HG03469 (cell line): Measurements from ENCODE around the gene MAP3K2.
A peak's percentile ranks its signal among the peaks of the same experiment; 100 is the strongest.
"Not testable (repeated sequence)": the region's sequence is repeated elsewhere in the genome, so short reads cannot be mapped to it uniquely, and the experiment has no call there.

Experiments used
- ATAC-seq: cut with Tn5 transposase; IDR thresholded peaks from one replicate; pipeline ENCODE4 v1.9.1; 2021; ENCODE audit warnings: mild to moderate bottlenecking, moderate library complexity, moderate number of reproducible peaks; ENCODE audit not compliant: unreplicated experiment

MAP3K2 gene

DNA sequence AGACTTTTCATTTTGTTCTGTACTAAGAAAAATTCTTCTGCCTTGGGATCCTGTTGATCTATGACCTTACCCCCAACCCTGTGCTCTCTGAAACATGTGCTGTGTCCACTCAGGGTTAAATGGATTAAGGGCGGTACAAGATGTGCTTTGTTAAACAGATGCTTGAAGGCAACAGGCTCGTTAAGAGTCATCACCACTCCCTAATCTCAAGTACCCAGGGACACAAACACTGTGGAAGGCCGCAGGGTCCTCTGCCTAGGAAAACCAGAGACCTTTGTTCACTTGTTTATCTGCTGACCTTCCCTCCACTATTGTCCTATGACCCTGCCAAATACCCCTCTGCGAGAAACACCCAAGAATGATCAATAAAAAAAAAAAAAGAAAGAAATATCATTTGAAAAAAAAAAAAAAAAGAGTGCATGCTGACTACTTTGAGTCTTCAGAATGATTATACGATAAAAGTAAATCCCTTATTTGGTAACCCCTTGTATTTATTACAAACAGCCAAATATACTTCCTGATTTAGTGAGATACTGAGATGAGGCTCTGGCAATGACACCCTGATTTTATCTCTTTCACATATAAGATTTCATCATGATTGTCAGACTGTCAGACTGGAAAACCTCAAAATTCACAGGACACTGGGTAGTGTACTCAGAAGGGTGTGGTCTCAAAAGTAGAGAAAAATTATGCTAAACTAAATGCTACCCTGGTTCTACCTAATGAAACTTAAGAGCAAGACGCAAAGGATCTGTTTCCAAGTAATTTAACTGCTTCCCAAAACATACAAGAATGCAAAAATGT, 33.7 kb downstream of the MAP3K2 start:
- ATAC-seq, result not testable (repeated sequence)

GRCh38 chr2:127353223-127353622, 34.6 kb downstream of the MAP3K2 start:
- ATAC-seq, result not testable (repeated sequence)

GRCh38 chr2:127351603-127352002, 36.2 kb downstream of the MAP3K2 start:
- no peak for ATAC-seq

GRCh38 chr2:127348426-127349000, 39.3 kb downstream of the MAP3K2 start:
- ATAC-seq, result no peak

DNA sequence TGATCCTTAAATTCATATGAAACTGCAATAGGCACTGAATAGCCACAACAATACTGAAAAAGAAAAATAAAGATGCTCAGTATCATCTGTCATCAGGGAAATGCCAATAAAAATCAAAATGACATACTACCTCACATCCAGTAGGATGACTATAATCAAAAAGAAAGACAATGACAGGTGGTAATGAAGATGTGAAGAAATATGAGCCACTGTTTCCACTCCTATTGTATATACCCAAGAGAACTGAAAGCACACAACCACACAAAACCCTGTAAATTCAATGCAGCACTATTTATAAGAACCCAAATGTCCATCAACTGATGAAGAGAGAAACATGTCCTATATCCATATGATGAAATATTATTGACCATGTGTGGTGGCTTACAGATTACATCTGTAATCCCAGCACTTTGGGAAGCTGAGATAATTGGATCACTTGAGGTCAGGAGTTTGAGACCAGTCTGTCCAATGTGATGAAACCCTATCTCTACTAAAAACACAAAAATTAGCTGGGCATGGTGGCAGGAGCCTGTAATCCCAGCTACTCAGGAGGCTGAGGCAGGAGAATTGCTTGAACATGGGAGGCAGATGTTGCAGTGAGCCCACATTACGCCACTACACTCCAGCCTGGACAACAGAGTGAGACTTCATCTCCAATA, 39.9 kb downstream of the MAP3K2 start:
- ATAC-seq, result no peak

- no peak for ATAC-seq
These were observed 40.8 kb downstream of the MAP3K2 start for GRCh38 chr2:127347015-127347414.

GRCh38 chr2:127343277-127343676, 44.5 kb downstream of the MAP3K2 start:
- ATAC-seq, result no peak

- peak; percentile 90 for ATAC-seq
These were observed 45.7 kb downstream of the MAP3K2 start for GRCh38 chr2:127342101-127342500.

GRCh38 chr2:127332335-127332734, 55.4 kb downstream of the MAP3K2 start:
- ATAC-seq, result no peak

GRCh38 chr2:127330753-127331152, 57.0 kb downstream of the MAP3K2 start:
- ATAC-seq, result no peak

DNA sequence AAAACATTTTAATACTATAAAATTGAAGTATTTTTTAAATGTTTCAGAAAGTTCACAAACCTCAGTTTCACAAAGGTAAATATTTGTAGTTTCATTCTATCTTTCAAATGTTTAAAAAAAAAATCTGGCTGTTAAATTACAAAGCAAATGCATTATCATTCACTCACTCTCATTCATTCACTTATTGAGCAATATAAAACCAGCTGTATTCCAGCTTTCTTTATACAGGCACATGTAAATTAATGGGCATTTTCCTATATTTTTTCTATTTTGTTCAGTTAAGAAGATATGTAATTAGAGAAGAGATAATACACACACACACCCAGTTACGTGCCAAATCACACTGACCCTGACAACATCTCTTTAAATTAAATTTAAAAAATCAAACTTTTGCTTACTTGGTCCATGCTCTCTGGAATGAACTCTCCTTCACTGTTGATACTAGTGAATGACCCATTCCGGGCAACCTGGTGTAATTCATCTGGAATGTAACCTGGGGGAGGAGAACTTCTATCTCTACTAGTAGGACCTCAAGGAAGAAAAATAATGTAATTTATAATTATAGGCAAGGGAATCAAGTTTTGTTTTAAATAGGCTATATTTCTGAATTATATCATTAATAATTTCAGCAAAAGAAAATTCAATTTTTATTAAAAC, 61.4 kb downstream of the MAP3K2 start:
- no peak for ATAC-seq

DNA sequence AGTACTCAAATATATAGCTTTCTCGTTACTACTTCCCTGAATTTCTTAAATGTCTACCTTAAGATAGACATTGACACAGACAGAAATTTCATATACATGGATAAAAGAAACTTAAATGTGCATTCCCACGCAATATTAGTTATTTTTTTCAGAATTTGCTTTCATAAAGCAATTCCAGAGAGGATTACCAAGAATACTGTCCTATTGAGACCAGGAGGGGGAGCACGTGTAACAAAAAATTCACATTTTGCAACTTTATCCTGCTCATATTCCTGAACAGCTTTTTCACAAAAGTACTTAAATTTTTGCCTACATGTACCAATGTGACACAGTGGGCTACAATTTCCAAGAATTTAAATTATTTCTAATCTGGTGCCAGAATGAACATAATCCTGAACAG, 63.1 kb downstream of the MAP3K2 start:
- no peak for ATAC-seq

DNA sequence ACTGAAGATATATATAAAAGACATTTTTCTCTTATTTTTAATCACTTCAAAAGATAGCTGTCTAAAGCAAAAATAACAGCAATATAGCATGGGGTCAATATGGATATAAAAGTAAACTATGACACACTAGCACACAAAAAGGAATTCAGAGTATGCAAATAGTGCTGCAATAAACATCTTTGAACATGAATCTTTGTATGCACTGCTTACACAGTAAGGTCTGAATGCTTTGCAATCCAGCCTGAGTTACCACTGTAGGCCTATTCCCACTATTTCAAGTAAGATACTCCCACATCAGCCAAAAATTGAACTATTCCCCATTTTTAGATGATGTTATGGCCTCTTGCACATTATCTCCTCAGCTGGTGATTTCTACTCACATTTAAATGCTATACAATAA, 66.5 kb downstream of the MAP3K2 start:
- ATAC-seq, result no peak

GRCh38 chr2:127320586-127321275, 67.0 kb downstream of the MAP3K2 start:
- ATAC-seq, result no peak

DNA sequence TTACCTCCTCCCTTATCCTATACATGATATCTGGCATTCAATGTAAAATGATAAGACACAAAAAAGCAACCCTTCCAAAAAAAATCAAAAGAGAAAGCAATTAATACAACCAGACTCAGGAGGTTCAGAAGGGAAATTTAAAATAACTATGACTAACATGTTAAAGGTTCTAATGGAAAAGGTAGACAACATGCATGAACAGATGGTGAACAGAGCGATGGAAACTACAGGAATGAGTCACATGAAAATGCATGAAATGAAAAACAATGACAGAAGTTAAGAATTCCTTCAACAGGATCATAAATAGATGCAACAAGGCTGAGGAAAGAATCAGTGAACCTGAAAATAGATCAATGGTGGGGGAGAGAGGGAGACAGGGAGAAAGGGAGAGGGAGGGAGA, 67.7 kb downstream of the MAP3K2 start:
- ATAC-seq, result no peak

- no peak for ATAC-seq
These were observed 73.4 kb downstream of the MAP3K2 start for GRCh38 chr2:127314193-127314988.

GRCh38 chr2:127313406-127313805, 74.4 kb downstream of the MAP3K2 start:
- ATAC-seq, result peak; percentile 97

- ATAC-seq, result no peak
These were observed 76.8 kb downstream of the MAP3K2 start for GRCh38 chr2:127310980-127311379.

- no peak for ATAC-seq
These were observed 78.3 kb downstream of the MAP3K2 start for GRCh38 chr2:127309468-127309867.

DNA sequence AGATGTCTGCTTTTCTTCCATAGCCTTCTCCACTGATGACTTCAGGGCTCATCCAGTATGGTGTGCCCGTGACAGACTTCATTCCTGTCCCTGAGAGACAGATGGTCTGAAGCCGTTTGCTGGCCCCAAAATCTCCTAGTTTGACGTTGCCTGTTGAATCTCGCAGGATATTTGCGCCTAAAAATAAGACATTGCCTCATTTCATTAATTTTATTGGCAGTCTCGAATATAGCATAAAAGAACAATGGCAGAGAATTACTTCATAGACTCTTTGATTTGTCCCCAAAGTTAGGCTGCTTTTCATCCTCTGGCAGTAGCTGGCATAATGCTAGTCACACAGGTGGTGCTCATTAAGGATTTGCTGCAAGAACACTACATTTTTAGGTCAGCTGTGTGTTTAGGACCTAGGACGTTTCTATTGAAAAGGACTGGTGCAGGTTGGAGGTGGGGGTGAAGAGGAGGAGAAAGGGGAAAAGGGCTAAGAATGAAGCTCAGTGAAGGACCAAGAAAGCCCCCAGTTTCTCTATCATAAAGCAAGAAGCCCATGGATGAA, 79.1 kb downstream of the MAP3K2 start:
- no peak for ATAC-seq
